Body of pancreas (tissue), 4 donors: ENCODE measurements around the gene NPR1. TPM values are rescaled to one million over a fixed set of nuclear protein-coding genes. Genes with fewer than 3 reads are reported as not detected.
A peak's percentile ranks its signal among the peaks of the same experiment; 100 is the strongest.
"Not testable (repeated sequence)": the region's sequence is repeated elsewhere in the genome, so short reads cannot be mapped to it uniquely, and the experiment has no call there.

ENCODE experiments used
- ATAC-seq: fragments of 150-250 bp; one replicate; pipeline ENCODE4 v1.9.1; 2016
- DNase-seq, 4 donors: peaks; one replicate each; pipeline ENCODE4 v3.0.0-alpha.2; 2019
- H3K27ac ChIP-seq, 4 donors: fragments of 200-600 bp; sonication (generic); 1 replicate in 3 of 4; 2 replicates in 1 of 4; pipeline versions ENCODE4 v1.5.1 to v1.6.1; 2016 to 2019; ENCODE audit warnings: mild to moderate bottlenecking in 1 of 4, mixed read lengths in 1 of 4, moderate library complexity in 1 of 4
- H3K27me3 ChIP-seq, 2 donors: fragments of 200-600 bp; sonication (generic); one replicate each; pipeline ENCODE4 v1.6.0; 2016; ENCODE audit warnings: mild to moderate bottlenecking in 1 of 2
- H3K36me3 ChIP-seq, 2 donors: fragments of 200-600 bp; sonication (generic); replicated peaks in 1 of 2; 2 replicates each; pipeline ENCODE4 v1.5.1; 2016; ENCODE audit warnings: low read depth in 2 of 2; ENCODE audit not compliant: insufficient read depth in 1 of 2
- H3K4me1 ChIP-seq: fragments of 200-600 bp; sonication (generic); one replicate; pipeline ENCODE4 v1.6.0; 2016
- H3K4me3 ChIP-seq, 2 donors: fragments of 200-600 bp; sonication (generic); 1 replicate in 1 of 2; 2 replicates in 1 of 2; pipeline ENCODE4 v1.5.1; 2016 to 2019
- H3K9me3 ChIP-seq, 3 donors: fragments of 200-600 bp; sonication (generic); 1 replicate in 2 of 3; 2 replicates in 1 of 3; pipeline ENCODE4 v1.5.1; 2016
- CTCF ChIP-seq, 7 experiments: fragments of 450-650 bp in 4 of 7; fragments of 200-600 bp in 3 of 7; sonication (generic) in 3 of 7; IDR thresholded peaks; one replicate each; pipeline ENCODE4 v1.5.1; 2016 to 2019; ENCODE audit warnings: antibody characterized with exemption in 7 of 7
- POLR2A ChIP-seq, 3 donors: fragments of 450-650 bp; IDR thresholded peaks; one replicate each; pipeline ENCODE4 v1.6.1; 2016; ENCODE audit warnings: antibody characterized with exemption in 3 of 3, mild to moderate bottlenecking in 2 of 3
- whole genome bisulfite sequencing, 2 donors: methylation state at CpG; one replicate each; pipeline ENCODE4 v1.1.5; 2017; 5-methylcytosine and 5-hydroxymethylcytosine counted together
- intact Hi-C: fragments of 100-400 bp; cut with DNase I; formaldehyde crosslinking; loops from one replicate; pipeline ENCODE4 v1.15.1; 2023
- total RNA-seq, 2 donors: library from RNA; depleted of rRNA; stranded (reverse); fragments of >200 nt; gene quantifications; one replicate each; pipeline ENCODE4 v1.1.0, GENCODE V29; 2016

NPR1 gene
- total RNA-seq, 2 donors from 2014 or later = 11.7 to 16.5 TPM

GRCh38 chr1:153723687-153724086 lies 45.2 kb downstream of the NPR1 start:
- no peak for TF ChIP-seq CTCF (IDR thresholded peaks at IDR 0.05)
- no peak for TF ChIP-seq POLR2A (IDR thresholded peaks at IDR 0.05)
- Histone ChIP-seq H3K4me1 (peaks cover 9% of the 10 kb centered on the region), H3K4me3 (no peak overlapping the region), H3K9me3 (no peaks in the 10 kb centered on the region), H3K36me3 (no peaks in the 10 kb centered on the region), H3K27ac (no peak overlapping the region), H3K27me3 (no peaks in the 10 kb centered on the region)
- intact Hi-C loops = no loop called here
- ATAC-seq (no peak), DNase-seq (no peak)
- 74 to 96% methylated on average over 3 of the region's 3 CpGs for WGBS, 2 donors

GRCh38 chr1:153724634-153725033 lies 46.1 kb downstream of the NPR1 start:
- H3K27ac ChIP-seq, intact Hi-C loops, ATAC-seq, DNase-seq, H3K27me3 ChIP-seq, H3K9me3 ChIP-seq, H3K36me3 ChIP-seq, H3K4me3 ChIP-seq: not testable (repeated sequence)
- 80 to 90% methylated on average over 4 of the region's 4 CpGs for WGBS, 2 donors
- H3K4me1 ChIP-seq = peaks cover 18% of the 10 kb centered on the region

- Histone ChIP-seq H3K4me1 (peaks cover 31% of the 10 kb centered on the region), H3K36me3 (no peaks in the 10 kb centered on the region), H3K4me3 (peak within 1 kb of the TSS; percentile 69 to 75), H3K9me3 (no peaks in the 10 kb centered on the region), H3K27ac (peak within 1 kb of the TSS; percentile 79 to 96 (median 94)), H3K27me3 (no peaks in the 10 kb centered on the region)
- ATAC-seq (peak; percentile 97), DNase-seq (peak; percentile 99 to 100 (median 100))
- peak; percentile 46 to 83 (median 83) for TF ChIP-seq POLR2A (IDR thresholded peaks at IDR 0.05)
- TF ChIP-seq CTCF (IDR thresholded peaks at IDR 0.05) = peak in 3 of 7 experiments; percentile 11 to 14 (median 14)
- WGBS, 2 donors = 0% methylated on average over 14 to 46 of the region's 49 CpGs
- intact Hi-C loops = no loop called here
Observed at GRCh38 chr1:153727463-153728304, 49.2 kb downstream of the NPR1 start, which contains the start of gene INTS3. INTS3 (plus strand) TSS chr1:153728050; CDS start chr1:153728635, 585 bp downstream.

- WGBS, 2 donors = 1% methylated on average over 17 to 19 of the region's 19 CpGs
Observed at GRCh38 chr1:153728305-153729066, 50.0 kb downstream of the NPR1 start.

More at GRCh38 chr1:153728305-153729066, 50.0 kb downstream of the NPR1 start:
- Histone ChIP-seq H3K4me3 (peak overlapping the region; percentile 69 to 75), H3K27ac (peak overlapping the region; percentile 77 to 96 (median 94)), H3K4me1 (peaks cover 35% of the 10 kb centered on the region), H3K36me3 (no peaks in the 10 kb centered on the region), H3K27me3 (no peaks in the 10 kb centered on the region), H3K9me3 (no peaks in the 10 kb centered on the region)
- TF ChIP-seq POLR2A (IDR thresholded peaks at IDR 0.05) = no peak
- TF ChIP-seq CTCF (IDR thresholded peaks at IDR 0.05) = no peak
- ATAC-seq (peak; percentile 12), DNase-seq (peak; percentile 44 to 81 (median 62))
- intact Hi-C loops = no loop called here
